Measurements from ENCODE around the gene ZFHX2. TPM values are rescaled to one million over a fixed set of nuclear protein-coding genes. Genes with fewer than 3 reads are reported as not detected.
A peak's percentile ranks its signal among the peaks of the same experiment; 100 is the strongest.

The ZFHX2 gene
- total and polyA plus RNA-seq, 2 of the 13 experiments (the other 11 are each of a cell fraction or from before 2014, with no cell fraction given), result 0.17 to 0.44 TPM

- no peak for TF ChIP-seq ZSCAN9 (CRISPR knock-in tag; IDR thresholded peaks at IDR 0.05; ENCODE audit: borderline replicate concordance)
- no peak; the same call in 1 of the 2 replicates for TF ChIP-seq HNF4G (IDR thresholded peaks at IDR 0.05; ENCODE audit: borderline replicate concordance, low read depth, low read length)
- TF ChIP-seq HNF4G (CRISPR knock-in tag; IDR thresholded peaks at IDR 0.05; ENCODE audit: borderline replicate concordance, low read depth), result 0 out of 2 replicates have a peak, but pooled peaks have one; percentile 38
- no peak for TF ChIP-seq ZNF503 (CRISPR knock-in tag; IDR thresholded peaks at IDR 0.05)
- peak; percentile 48; the same call in 1 of the 2 replicates for TF ChIP-seq CBX5 (CRISPR knock-in tag; IDR thresholded peaks at IDR 0.05; ENCODE audit: borderline replicate concordance)
- no peak for TF ChIP-seq ZUFSP (CRISPR knock-in tag; IDR thresholded peaks at IDR 0.05; ENCODE audit: borderline replicate concordance)
- TF ChIP-seq NR2C2 (CRISPR knock-in tag; IDR thresholded peaks at IDR 0.05; ENCODE audit: borderline replicate concordance), result no peak
- no peak for TF ChIP-seq TCF7 (IDR thresholded peaks at IDR 0.05; ENCODE audit: low read depth)
- no peak for TF ChIP-seq EHMT2 (IDR thresholded peaks at IDR 0.05; ENCODE audit: borderline replicate concordance, low read depth, low read length)
- TF ChIP-seq ZNF775 (CRISPR knock-in tag; IDR thresholded peaks at IDR 0.05; ENCODE audit: borderline replicate concordance), result no peak
- TF ChIP-seq MEIS2 (CRISPR knock-in tag; IDR thresholded peaks at IDR 0.05), result no peak; the same call in 1 of the 2 replicates
- peak; percentile 21; the same call in 1 of the 2 replicates for TF ChIP-seq KDM2A (CRISPR knock-in tag; IDR thresholded peaks at IDR 0.05; ENCODE audit: borderline replicate concordance, low read depth)
- peak; percentile 41 for TF ChIP-seq ZBTB14 (CRISPR knock-in tag; IDR thresholded peaks at IDR 0.05)
- TF ChIP-seq PTBP1 (IDR thresholded peaks at IDR 0.05; ENCODE audit: low read depth, low read length, poor library complexity, severe bottlenecking), result no peak
- TF ChIP-seq HDAC2 (CRISPR knock-in tag; IDR thresholded peaks at IDR 0.05), result no peak; the same call in 1 of the 2 replicates
- no peak for TF ChIP-seq ZNF414 (CRISPR knock-in tag; IDR thresholded peaks at IDR 0.05)
- TF ChIP-seq ZNF792 (CRISPR knock-in tag; IDR thresholded peaks at IDR 0.05), result no peak
- TF ChIP-seq ELF1 (CRISPR knock-in tag; IDR thresholded peaks at IDR 0.05), result no peak; the same call in 1 of the 2 replicates
- no peak for TF ChIP-seq SALL2 (CRISPR knock-in tag; IDR thresholded peaks at IDR 0.05)
- TF ChIP-seq BORCS8-MEF2B (CRISPR knock-in tag; IDR thresholded peaks at IDR 0.05), result no peak
- TF ChIP-seq KDM5A (IDR thresholded peaks at IDR 0.05; ENCODE audit: borderline replicate concordance, low read length), result no peak
- TF ChIP-seq KLF12 (CRISPR knock-in tag; IDR thresholded peaks at IDR 0.05; ENCODE audit: borderline replicate concordance), result no peak; the same call in 1 of the 2 replicates
- 0 out of 2 replicates have a peak, but pooled peaks have one; percentile 5 for TF ChIP-seq JUND (CRISPR knock-in tag; IDR thresholded peaks at IDR 0.05)
- TF ChIP-seq FOXK1 (CRISPR knock-in tag; IDR thresholded peaks at IDR 0.05; ENCODE audit: borderline replicate concordance, low read depth), result no peak
- TF ChIP-seq WIZ (CRISPR knock-in tag; IDR thresholded peaks at IDR 0.05), result no peak
Observed at GRCh38 chr14:23556700-23557440, 5.3 kb upstream of the ZFHX2 start (continued).

Data from HepG2 (cell line).